ENCODE data around the gene ADAMTS7. TPM values are rescaled to one million over a fixed set of nuclear protein-coding genes. Genes with fewer than 3 reads are reported as not detected.
"Not testable (repeated sequence)": the region's sequence is repeated elsewhere in the genome, so short reads cannot be mapped to it uniquely, and the experiment has no call there.

ADAMTS7 gene
- total RNA-seq, 1 experiment from 2014 or later, result 4.2 TPM

- peaks cover 4% of the 10 kb centered on the region for H3F3A ChIP-seq (ENCODE audit: low read length, unreplicated experiment)
- H4K20me1 ChIP-seq (ENCODE audit: low read length), result no peaks in the 10 kb centered on the region
- H3K9me2 ChIP-seq (replicated peaks; ENCODE audit: low read length), result no peaks in the 10 kb centered on the region
- no peak overlapping the region for H3K9ac ChIP-seq (ENCODE audit: low read length)
- no peak overlapping the region for H2AFZ ChIP-seq (ENCODE audit: low read length)
- intact Hi-C loops (cut with micrococcal nuclease), result no loop called here
- no peak overlapping the region for H3K4me3 ChIP-seq (ENCODE audit: low read length)
- DNase-seq (no peak), ATAC-seq (no peak)
- ChIA-PET POLR2A (ENCODE audit: unreplicated experiment) (no interaction called here), CTCF (no interaction called here)
- H3K4me1 ChIP-seq (ENCODE audit: insufficient read depth, low read length), result peaks cover 8% of the 10 kb centered on the region
- H3K9me3 ChIP-seq (ENCODE audit: low read length), result no peaks in the 10 kb centered on the region
- no peaks in the 10 kb centered on the region for H3K79me2 ChIP-seq (ENCODE audit: low read length)
- no peaks in the 10 kb centered on the region for H3K36me3 ChIP-seq (ENCODE audit: low read depth, low read length)
- TF ChIP-seq EZH2 (IDR thresholded peaks at IDR 0.05; ENCODE audit: low read length, unreplicated experiment), result no peak
- TF ChIP-seq EZH2phosphoT487 (IDR thresholded peaks at IDR 0.05; ENCODE audit: borderline replicate concordance, low read length), result no peak
- TF ChIP-seq CTCF (conservative IDR thresholded peaks at IDR 0.05; ENCODE audit: low read depth, low read length), result no peak
- no TSS peak for BruUV-seq (replicated peaks)
- H3K27ac ChIP-seq (ENCODE audit: low read length), result no peak overlapping the region
- H3K27me3 ChIP-seq (ENCODE audit: low read length), result no peaks in the 10 kb centered on the region
- no peak overlapping the region for H3K4me2 ChIP-seq (ENCODE audit: low read length)
Observed at GRCh38 chr15:78761891-78762385, 49.3 kb downstream of the ADAMTS7 start.

DNA sequence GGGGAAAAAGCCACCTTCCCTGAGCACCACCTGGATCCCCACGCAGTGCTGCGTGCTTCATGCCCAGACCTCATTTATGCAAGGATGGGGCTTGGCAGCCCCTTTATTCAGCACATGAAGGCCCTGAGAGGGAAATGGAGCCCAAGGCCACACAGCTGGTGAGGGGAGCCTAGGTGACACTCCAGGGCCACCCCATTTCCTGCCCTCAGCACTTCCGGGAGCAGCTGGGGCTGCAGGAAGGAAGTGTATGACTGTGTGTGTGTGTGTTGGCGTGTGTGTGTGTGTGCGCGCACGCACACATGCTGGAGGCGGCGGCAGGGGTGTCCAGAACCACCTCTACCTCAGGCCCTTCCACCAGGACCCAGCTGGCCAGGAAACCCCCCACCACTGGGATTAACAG, 49.8 kb downstream of the ADAMTS7 start:
- CTCF ChIA-PET; H4K20me1 ChIP-seq (ENCODE audit: low read length); H3K9me2 ChIP-seq (replicated peaks; ENCODE audit: low read length); DNase-seq; H3K27ac ChIP-seq (ENCODE audit: low read length); POLR2A ChIA-PET (ENCODE audit: unreplicated experiment); H3K27me3 ChIP-seq (ENCODE audit: low read length); H3F3A ChIP-seq (ENCODE audit: low read length, unreplicated experiment); intact Hi-C loops (cut with micrococcal nuclease); BruUV-seq (replicated peaks); H3K4me3 ChIP-seq (ENCODE audit: low read length); H3K4me2 ChIP-seq (ENCODE audit: low read length); H2AFZ ChIP-seq (ENCODE audit: low read length); H3K36me3 ChIP-seq (ENCODE audit: low read depth, low read length); H3K9me3 ChIP-seq (ENCODE audit: low read length); H3K9ac ChIP-seq (ENCODE audit: low read length); ATAC-seq; H3K79me2 ChIP-seq (ENCODE audit: low read length): not testable (repeated sequence)
- H3K4me1 ChIP-seq (ENCODE audit: insufficient read depth, low read length), result peaks cover 11% of the 10 kb centered on the region

GRCh38 chr15:78761020-78761419, 50.2 kb downstream of the ADAMTS7 start:
- Histone ChIP-seq H3K27me3 (ENCODE audit: low read length) (no peaks in the 10 kb centered on the region), H3K4me2 (ENCODE audit: low read length) (no peak overlapping the region), H3F3A (ENCODE audit: low read length, unreplicated experiment) (peaks cover 4% of the 10 kb centered on the region), H2AFZ (ENCODE audit: low read length) (no peak overlapping the region), H3K36me3 (ENCODE audit: low read depth, low read length) (no peaks in the 10 kb centered on the region), H3K4me1 (ENCODE audit: insufficient read depth, low read length) (peaks cover 14% of the 10 kb centered on the region), H3K9me3 (ENCODE audit: low read length) (no peaks in the 10 kb centered on the region), H3K9ac (ENCODE audit: low read length) (no peak overlapping the region), H4K20me1 (ENCODE audit: low read length) (no peaks in the 10 kb centered on the region), H3K79me2 (ENCODE audit: low read length) (no peaks in the 10 kb centered on the region), H3K27ac (ENCODE audit: low read length) (no peak overlapping the region), H3K4me3 (ENCODE audit: low read length) (no peak overlapping the region), H3K9me2 (replicated peaks; ENCODE audit: low read length) (no peaks in the 10 kb centered on the region)
- POLR2A ChIA-PET (ENCODE audit: unreplicated experiment), result no interaction called here
- intact Hi-C loops (cut with micrococcal nuclease), result no loop called here
- CTCF ChIA-PET, result no interaction called here
- no peak for TF ChIP-seq EZH2 (IDR thresholded peaks at IDR 0.05; ENCODE audit: low read length, unreplicated experiment)
- ATAC-seq, result no peak
- DNase-seq, result no peak
- no TSS peak for BruUV-seq (replicated peaks)

DNA sequence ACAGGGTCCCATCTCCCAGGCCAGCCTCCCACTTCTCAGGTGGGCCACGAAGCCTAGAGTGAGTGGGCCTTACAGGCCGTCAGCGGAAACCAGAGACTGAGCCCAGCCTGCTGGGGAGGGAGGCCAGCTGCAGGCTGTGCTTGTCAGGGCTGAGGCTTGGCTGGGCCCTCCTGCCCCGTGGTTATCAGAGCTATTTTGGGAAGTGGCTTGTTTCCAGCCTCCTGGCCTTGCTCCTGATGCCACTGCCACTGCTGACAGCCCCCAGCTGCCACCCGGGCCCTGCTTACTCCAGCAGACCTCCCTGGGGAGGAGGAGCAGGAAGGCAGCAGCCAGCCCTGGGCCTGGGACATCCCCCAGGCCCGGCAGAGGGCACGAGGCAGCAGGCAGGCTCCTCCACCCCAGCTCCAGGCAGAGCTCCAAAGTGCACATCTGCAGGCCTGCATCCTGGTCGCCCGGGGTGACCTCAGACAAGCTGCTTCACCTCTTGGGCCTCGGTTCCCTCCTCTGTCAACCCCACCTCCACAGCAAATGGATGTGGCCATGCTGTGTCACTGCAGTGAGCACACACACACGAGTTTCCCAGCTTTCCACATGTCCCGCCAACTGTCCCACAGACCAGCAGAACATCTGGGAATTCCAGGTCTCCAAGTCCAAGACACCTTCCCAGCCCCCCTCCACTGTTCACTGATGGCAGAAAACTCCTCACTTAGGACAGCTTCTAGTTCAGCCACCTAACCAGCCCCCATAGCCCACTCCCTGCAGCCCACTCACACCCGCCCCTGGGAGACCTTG, 51.0 kb downstream of the ADAMTS7 start:
- H3K4me3 ChIP-seq (ENCODE audit: low read length); H3K9ac ChIP-seq (ENCODE audit: low read length); H2AFZ ChIP-seq (ENCODE audit: low read length); H3F3A ChIP-seq (ENCODE audit: low read length, unreplicated experiment); POLR2A ChIA-PET (ENCODE audit: unreplicated experiment); H3K79me2 ChIP-seq (ENCODE audit: low read length); H3K9me3 ChIP-seq (ENCODE audit: low read length); H3K4me2 ChIP-seq (ENCODE audit: low read length); ATAC-seq; CTCF ChIA-PET; H3K27ac ChIP-seq (ENCODE audit: low read length); H3K36me3 ChIP-seq (ENCODE audit: low read depth, low read length); H3K9me2 ChIP-seq (replicated peaks; ENCODE audit: low read length); H4K20me1 ChIP-seq (ENCODE audit: low read length); H3K27me3 ChIP-seq (ENCODE audit: low read length); BruUV-seq (replicated peaks); DNase-seq; intact Hi-C loops (cut with micrococcal nuclease): not testable (repeated sequence)
- peaks cover 20% of the 10 kb centered on the region for H3K4me1 ChIP-seq (ENCODE audit: insufficient read depth, low read length)

DNA sequence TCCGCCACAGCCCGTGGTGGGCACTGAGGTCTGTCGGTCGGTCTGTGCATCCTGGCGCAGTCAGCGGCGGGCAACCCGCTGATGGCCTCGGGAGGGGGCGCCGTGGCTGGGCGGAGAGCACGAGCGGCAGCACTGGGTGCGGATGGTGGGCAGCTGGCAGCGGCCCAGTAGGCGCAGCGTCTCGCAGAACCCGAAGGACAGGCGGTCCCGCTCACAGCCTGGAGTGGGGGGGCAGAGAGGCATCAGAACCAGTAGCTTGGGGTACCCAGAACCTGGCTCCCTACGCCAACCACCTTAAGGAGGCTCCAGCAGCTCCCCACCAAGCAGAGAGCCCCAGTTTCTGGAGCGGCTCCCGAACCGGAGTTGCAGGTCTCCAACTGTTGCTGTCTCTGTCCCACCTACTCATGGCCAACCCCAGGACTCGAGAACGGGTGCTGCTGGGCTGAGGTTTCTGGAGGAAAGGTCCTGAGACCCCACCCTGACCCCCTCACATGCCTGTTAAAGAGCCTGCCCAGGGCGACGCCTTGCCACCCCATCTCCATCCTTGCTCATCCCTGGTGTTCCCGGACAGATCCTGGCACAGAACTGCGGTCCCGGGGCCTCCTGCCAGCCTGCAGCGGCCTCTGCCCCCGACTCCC, 51.8 kb downstream of the ADAMTS7 start:
- H3K27ac ChIP-seq (ENCODE audit: low read length); CTCF ChIA-PET; H4K20me1 ChIP-seq (ENCODE audit: low read length); DNase-seq; intact Hi-C loops (cut with micrococcal nuclease); H3F3A ChIP-seq (ENCODE audit: low read length, unreplicated experiment); H3K79me2 ChIP-seq (ENCODE audit: low read length); H3K36me3 ChIP-seq (ENCODE audit: low read depth, low read length); BruUV-seq (replicated peaks); POLR2A ChIA-PET (ENCODE audit: unreplicated experiment); ATAC-seq; H3K4me2 ChIP-seq (ENCODE audit: low read length); H3K9me3 ChIP-seq (ENCODE audit: low read length); H2AFZ ChIP-seq (ENCODE audit: low read length); H3K27me3 ChIP-seq (ENCODE audit: low read length); H3K9me2 ChIP-seq (replicated peaks; ENCODE audit: low read length); H3K4me3 ChIP-seq (ENCODE audit: low read length); H3K9ac ChIP-seq (ENCODE audit: low read length): not testable (repeated sequence)
- peaks cover 20% of the 10 kb centered on the region for H3K4me1 ChIP-seq (ENCODE audit: insufficient read depth, low read length)

Measured in PC-3 (cell line).